ENCODE measurements around the gene SLC9A6. TPM values are rescaled to one million over a fixed set of nuclear protein-coding genes. Genes with fewer than 3 reads are reported as not detected.

Gene SLC9A6
- total RNA-seq, 1 donor: 21.0 TPM

GRCh38 chrX:136057567-136057966 is 72.3 kb downstream of the SLC9A6 start:
- Histone ChIP-seq H3K36me3 (ENCODE audit: insufficient read depth, low read length) (no peaks in the 10 kb centered on the region), H3K4me2 (ENCODE audit: insufficient read depth, low read length) (no peak overlapping the region), H3K79me2 (ENCODE audit: insufficient read depth, low read length) (no peaks in the 10 kb centered on the region), H3K9me3 (ENCODE audit: low read depth, low read length) (no peaks in the 10 kb centered on the region), H2AFZ (ENCODE audit: low read length) (no peak overlapping the region), H3K4me1 (ENCODE audit: insufficient read depth, low read length) (peaks cover 11% of the 10 kb centered on the region), H4K20me1 (ENCODE audit: insufficient read depth, low read length) (no peaks in the 10 kb centered on the region), H3K27me3 (ENCODE audit: insufficient read depth, low read length) (no peaks in the 10 kb centered on the region), H3K4me3 (ENCODE audit: insufficient read depth, low read length) (no peak overlapping the region), H3K27ac (ENCODE audit: low read depth, low read length) (no peak overlapping the region)
- TF ChIP-seq, protein P1, sequence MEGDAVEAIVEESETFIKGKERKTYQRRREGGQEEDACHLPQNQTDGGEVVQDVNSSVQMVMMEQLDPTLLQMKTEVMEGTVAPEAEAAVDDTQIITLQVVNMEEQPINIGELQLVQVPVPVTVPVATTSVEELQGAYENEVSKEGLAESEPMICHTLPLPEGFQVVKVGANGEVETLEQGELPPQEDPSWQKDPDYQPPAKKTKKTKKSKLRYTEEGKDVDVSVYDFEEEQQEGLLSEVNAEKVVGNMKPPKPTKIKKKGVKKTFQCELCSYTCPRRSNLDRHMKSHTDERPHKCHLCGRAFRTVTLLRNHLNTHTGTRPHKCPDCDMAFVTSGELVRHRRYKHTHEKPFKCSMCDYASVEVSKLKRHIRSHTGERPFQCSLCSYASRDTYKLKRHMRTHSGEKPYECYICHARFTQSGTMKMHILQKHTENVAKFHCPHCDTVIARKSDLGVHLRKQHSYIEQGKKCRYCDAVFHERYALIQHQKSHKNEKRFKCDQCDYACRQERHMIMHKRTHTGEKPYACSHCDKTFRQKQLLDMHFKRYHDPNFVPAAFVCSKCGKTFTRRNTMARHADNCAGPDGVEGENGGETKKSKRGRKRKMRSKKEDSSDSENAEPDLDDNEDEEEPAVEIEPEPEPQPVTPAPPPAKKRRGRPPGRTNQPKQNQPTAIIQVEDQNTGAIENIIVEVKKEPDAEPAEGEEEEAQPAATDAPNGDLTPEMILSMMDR (IDR thresholded peaks at IDR 0.05; ENCODE audit: extremely low read depth, low read depth, low read length): no peak
- no peak for DNase-seq (ENCODE audit: insufficient read length, low spot score, missing footprints)

DNA sequence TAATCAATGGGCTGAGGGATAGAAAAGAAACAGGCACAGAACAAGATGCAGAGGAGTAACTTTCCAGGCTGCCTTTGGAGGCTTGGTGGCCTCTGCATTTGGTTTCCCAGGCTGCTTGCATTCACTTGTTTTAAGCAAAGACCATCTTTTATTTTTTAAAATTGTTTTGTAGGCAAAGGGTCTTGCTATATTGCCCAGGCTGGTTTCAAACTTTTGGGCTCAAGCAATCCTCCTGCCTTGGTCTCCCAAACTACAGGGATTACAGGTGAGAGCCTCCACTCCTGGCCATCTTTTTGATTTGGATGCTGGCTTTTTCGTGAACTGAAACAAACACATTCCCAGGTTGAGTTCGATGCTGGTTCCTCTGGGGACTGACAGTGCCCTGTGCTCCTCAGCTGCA is 74.1 kb downstream of the SLC9A6 start:
- no peak overlapping the region for H3K27ac ChIP-seq (ENCODE audit: low read depth, low read length)
- H3K27me3 ChIP-seq (ENCODE audit: insufficient read depth, low read length): no peaks in the 10 kb centered on the region
- TF ChIP-seq, protein P1 (IDR thresholded peaks at IDR 0.05; ENCODE audit: extremely low read depth, low read depth, low read length): no peak
- H3K4me1 ChIP-seq (ENCODE audit: insufficient read depth, low read length): peaks cover 16% of the 10 kb centered on the region
- no peaks in the 10 kb centered on the region for H3K9me3 ChIP-seq (ENCODE audit: low read depth, low read length)
- no peak overlapping the region for H3K4me2 ChIP-seq (ENCODE audit: insufficient read depth, low read length)
- no peaks in the 10 kb centered on the region for H3K79me2 ChIP-seq (ENCODE audit: insufficient read depth, low read length)
- H2AFZ ChIP-seq (ENCODE audit: low read length): no peak overlapping the region
- H3K36me3 ChIP-seq (ENCODE audit: insufficient read depth, low read length): no peaks in the 10 kb centered on the region
- no peak overlapping the region for H3K4me3 ChIP-seq (ENCODE audit: insufficient read depth, low read length)
- no peak for DNase-seq (ENCODE audit: insufficient read length, low spot score, missing footprints)
- no peaks in the 10 kb centered on the region for H4K20me1 ChIP-seq (ENCODE audit: insufficient read depth, low read length)

DNA sequence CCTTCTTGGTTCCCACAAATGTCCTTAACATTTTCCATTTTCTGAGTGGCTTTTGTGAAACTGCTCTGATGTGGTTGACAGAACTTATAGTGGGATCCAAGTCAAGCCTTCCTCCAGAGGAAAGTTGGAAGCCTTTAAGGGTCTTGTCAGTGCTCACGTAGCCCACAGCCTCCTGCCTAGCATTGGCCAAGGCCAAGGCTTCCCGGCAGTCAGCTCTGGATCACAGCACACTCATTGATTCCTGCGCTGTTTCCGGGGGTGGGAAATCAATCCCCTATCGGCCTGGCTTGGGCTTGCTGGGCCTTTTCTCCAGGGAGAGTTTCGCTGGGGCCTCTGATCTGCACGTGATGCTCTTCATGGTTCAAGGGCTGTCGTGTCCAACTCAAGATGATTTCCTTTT is 76.1 kb downstream of the SLC9A6 start:
- TF ChIP-seq, protein P1 (IDR thresholded peaks at IDR 0.05; ENCODE audit: extremely low read depth, low read depth, low read length): no peak
- Histone ChIP-seq H3K4me2 (ENCODE audit: insufficient read depth, low read length) (no peak overlapping the region), H3K27me3 (ENCODE audit: insufficient read depth, low read length) (no peaks in the 10 kb centered on the region), H3K9me3 (ENCODE audit: low read depth, low read length) (no peaks in the 10 kb centered on the region), H3K27ac (ENCODE audit: low read depth, low read length) (no peak overlapping the region), H3K4me1 (ENCODE audit: insufficient read depth, low read length) (peaks cover 18% of the 10 kb centered on the region), H4K20me1 (ENCODE audit: insufficient read depth, low read length) (no peaks in the 10 kb centered on the region), H3K36me3 (ENCODE audit: insufficient read depth, low read length) (no peaks in the 10 kb centered on the region), H3K4me3 (ENCODE audit: insufficient read depth, low read length) (no peak overlapping the region), H2AFZ (ENCODE audit: low read length) (no peak overlapping the region), H3K79me2 (ENCODE audit: insufficient read depth, low read length) (no peaks in the 10 kb centered on the region)
- DNase-seq (ENCODE audit: insufficient read length, low spot score, missing footprints): no peak

DNA sequence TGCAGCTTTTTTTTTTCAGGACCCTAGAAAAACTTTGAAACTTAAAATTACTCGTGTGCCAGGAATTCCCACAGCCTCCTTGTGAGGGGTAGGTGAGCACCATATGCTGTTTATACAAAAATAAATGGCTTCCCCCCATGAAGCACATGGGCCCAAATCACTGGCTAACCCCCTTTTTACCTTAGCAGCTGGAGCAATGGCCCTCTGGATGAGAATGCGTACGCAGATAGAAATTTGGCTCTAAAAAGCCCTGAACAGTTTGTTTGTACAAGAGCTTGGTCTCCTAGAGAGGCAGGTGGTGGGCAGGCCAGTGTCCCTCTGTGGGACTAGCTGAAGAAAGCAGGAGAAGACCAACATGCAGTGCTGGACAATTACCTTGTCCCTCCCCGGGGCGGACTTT is 76.5 kb downstream of the SLC9A6 start:
- TF ChIP-seq, protein P1 (IDR thresholded peaks at IDR 0.05; ENCODE audit: extremely low read depth, low read depth, low read length): no peak
- Histone ChIP-seq H3K4me3 (ENCODE audit: insufficient read depth, low read length) (no peak overlapping the region), H3K27me3 (ENCODE audit: insufficient read depth, low read length) (no peaks in the 10 kb centered on the region), H3K4me1 (ENCODE audit: insufficient read depth, low read length) (peaks cover 16% of the 10 kb centered on the region), H3K36me3 (ENCODE audit: insufficient read depth, low read length) (no peaks in the 10 kb centered on the region), H4K20me1 (ENCODE audit: insufficient read depth, low read length) (no peaks in the 10 kb centered on the region), H2AFZ (ENCODE audit: low read length) (no peak overlapping the region), H3K9me3 (ENCODE audit: low read depth, low read length) (no peaks in the 10 kb centered on the region), H3K4me2 (ENCODE audit: insufficient read depth, low read length) (no peak overlapping the region), H3K79me2 (ENCODE audit: insufficient read depth, low read length) (no peaks in the 10 kb centered on the region), H3K27ac (ENCODE audit: low read depth, low read length) (no peak overlapping the region)
- DNase-seq (ENCODE audit: insufficient read length, low spot score, missing footprints): no peak

Measured in osteoblast (primary cell).